Measurements from ENCODE around the gene COP1. TPM values are rescaled to one million over a fixed set of nuclear protein-coding genes. Genes with fewer than 3 reads are reported as not detected.
A peak's percentile ranks its signal among the peaks of the same experiment; 100 is the strongest.

COP1 gene
- polyA plus RNA-seq, 1 donor (not counting 4 experiments of a cell fraction or from before 2014, with no cell fraction given), result 38.9 TPM

GRCh38 chr1:175978476-175978875 lies 228.6 kb downstream of the COP1 start:
- Histone ChIP-seq H3K4me2 (ENCODE audit: control insufficient read depth, extremely low read depth, insufficient read depth, low read depth, low read length) (no peak overlapping the region), H3K4me3 (ENCODE audit: control insufficient read depth in 2 of 3, extremely low read depth in 1 of 3, insufficient read depth in 2 of 3, low read depth in 1 of 3, low read length in 3 of 3) (no peak overlapping the region), H3K9ac (ENCODE audit: control insufficient read depth, extremely low read depth, insufficient read depth, low read length) (no peak overlapping the region), H3K9me1 (ENCODE audit: control insufficient read depth, extremely low read depth, insufficient read depth, low read length) (no peaks in the 10 kb centered on the region), H3K9me3 (ENCODE audit: control insufficient read depth, low read depth, low read length) (no peaks in the 10 kb centered on the region), H3K27me3 (ENCODE audit: control insufficient read depth, extremely low read depth, insufficient read depth, low read length) (no peaks in the 10 kb centered on the region), H4K20me1 (ENCODE audit: control insufficient read depth, extremely low read depth, insufficient read depth, low read length) (no peaks in the 10 kb centered on the region), H3K36me3 (ENCODE audit: control insufficient read depth in 2 of 2, extremely low read depth in 1 of 2, insufficient read depth in 2 of 2, low read length in 2 of 2) (no peaks in the 10 kb centered on the region), H3K27ac (ENCODE audit: control insufficient read depth, insufficient read depth, low read length) (no peak overlapping the region), H3K4me1 (ENCODE audit: control insufficient read depth, extremely low read depth, insufficient read depth, low read length) (no peaks in the 10 kb centered on the region), H3K79me2 (ENCODE audit: control insufficient read depth, insufficient read depth, low read length) (no peaks in the 10 kb centered on the region), H2AFZ (ENCODE audit: control insufficient read depth, low read length) (no peak overlapping the region)
- DNase-seq (ENCODE audit: low read depth, low spot score) (no peak), FAIRE-seq (no peak)
- TF ChIP-seq CTCF (optimal IDR thresholded peaks at IDR 0.05 in 1 of 3, IDR thresholded peaks at IDR 0.05 in 1 of 3, conservative IDR thresholded peaks at IDR 0.05 in 1 of 3; ENCODE audit: extremely low read depth in 1 of 3, insufficient read depth in 2 of 3, low read length in 3 of 3), result no peak
- no peak for TF ChIP-seq EZH2 (IDR thresholded peaks at IDR 0.05; ENCODE audit: low read length)
- dilution Hi-C loops (cut with MboI; ENCODE audit: extremely low pct_ligation_motif_present, low sequenced_read_pairs), result no loop called here

- H3K9ac ChIP-seq (ENCODE audit: control insufficient read depth, extremely low read depth, insufficient read depth, low read length), result no peak overlapping the region
- H3K4me1 ChIP-seq (ENCODE audit: control insufficient read depth, extremely low read depth, insufficient read depth, low read length), result no peaks in the 10 kb centered on the region
- H3K9me3 ChIP-seq (ENCODE audit: control insufficient read depth, low read depth, low read length), result no peaks in the 10 kb centered on the region
- no peak overlapping the region for H3K4me3 ChIP-seq (ENCODE audit: control insufficient read depth in 2 of 3, extremely low read depth in 1 of 3, insufficient read depth in 2 of 3, low read depth in 1 of 3, low read length in 3 of 3)
- TF ChIP-seq CTCF (optimal IDR thresholded peaks at IDR 0.05 in 1 of 3, IDR thresholded peaks at IDR 0.05 in 1 of 3, conservative IDR thresholded peaks at IDR 0.05 in 1 of 3; ENCODE audit: extremely low read depth in 1 of 3, insufficient read depth in 2 of 3, low read length in 3 of 3), result no peak
- no peak for TF ChIP-seq EZH2 (IDR thresholded peaks at IDR 0.05; ENCODE audit: low read length)
- no peaks in the 10 kb centered on the region for H3K79me2 ChIP-seq (ENCODE audit: control insufficient read depth, insufficient read depth, low read length)
- H3K36me3 ChIP-seq (ENCODE audit: control insufficient read depth in 2 of 2, extremely low read depth in 1 of 2, insufficient read depth in 2 of 2, low read length in 2 of 2), result no peaks in the 10 kb centered on the region
- no peaks in the 10 kb centered on the region for H3K9me1 ChIP-seq (ENCODE audit: control insufficient read depth, extremely low read depth, insufficient read depth, low read length)
- H4K20me1 ChIP-seq (ENCODE audit: control insufficient read depth, extremely low read depth, insufficient read depth, low read length), result no peaks in the 10 kb centered on the region
- peak overlapping the region; percentile 22 for H3K4me2 ChIP-seq (ENCODE audit: control insufficient read depth, extremely low read depth, insufficient read depth, low read depth, low read length)
- H2AFZ ChIP-seq (ENCODE audit: control insufficient read depth, low read length), result no peak overlapping the region
- DNase-seq (ENCODE audit: low read depth, low spot score) (no peak), FAIRE-seq (no peak)
- dilution Hi-C loops (cut with MboI; ENCODE audit: extremely low pct_ligation_motif_present, low sequenced_read_pairs), result no loop called here
- no peak overlapping the region for H3K27ac ChIP-seq (ENCODE audit: control insufficient read depth, insufficient read depth, low read length)
- H3K27me3 ChIP-seq (ENCODE audit: control insufficient read depth, extremely low read depth, insufficient read depth, low read length), result no peaks in the 10 kb centered on the region
Measured at GRCh38 chr1:175976865-175977642, 230.0 kb downstream of the COP1 start.
